Heart left ventricle (tissue), 13 donors: ENCODE data around the gene RTCB.

Source experiments
- POLR2A ChIP-seq, 2 donors: fragments of 450-650 bp; IDR thresholded peaks; one replicate each; pipeline ENCODE4 v1.6.1; 2017; ENCODE audit warnings: antibody characterized with exemption in 2 of 2, mild to moderate bottlenecking in 2 of 2, moderate library complexity in 2 of 2
- TF ChIP-seq, protein P1 (sequence below), 12 donors: fragments of 200-600 bp; sonication (generic) in 4 of 12; IDR thresholded peaks; one replicate each; pipeline versions ENCODE4 v1.5.0 to v1.8.0; 2018 to 2022; ENCODE audit warnings: antibody characterized with exemption in 12 of 12, mild to moderate bottlenecking in 5 of 12
- donor health status: ischemic (EF 13 %, LVEDD 7.1; RV severe dilation, severe dysfunction).
- donor health status: DM: no; HTN: yes; CAD: no.
- donor health status: DM: no; HTN: no; CAD: no.
- donor health status: ischemic (EF 25% LVEDD 6.9; RV normal size, moderate dysfunction).
- donor health status: ischemic (EF 25% LVEDD 5.7; RV mildly dilated, moderate dysfunction).
- donor health status: ischemic (EF 35%, LVEDD 5.7; RV mildly dilated, moderate dysfunction).
- donor health status: nonischemic (EF 11% LVEDD 7.7; RV severe dilation, severe dysfunction).
- donor health status: DM: yes; HTN: yes; CAD: no.
- donor health status: PGD.
- donor health status: ischemic (EF 29% LVEDD 5.4; RV normal size, mild dysfunction).
- donor health status: nonischemic (EF 23%, LVEDD 6.1; RV moderate dilation, normal function).

DNA sequence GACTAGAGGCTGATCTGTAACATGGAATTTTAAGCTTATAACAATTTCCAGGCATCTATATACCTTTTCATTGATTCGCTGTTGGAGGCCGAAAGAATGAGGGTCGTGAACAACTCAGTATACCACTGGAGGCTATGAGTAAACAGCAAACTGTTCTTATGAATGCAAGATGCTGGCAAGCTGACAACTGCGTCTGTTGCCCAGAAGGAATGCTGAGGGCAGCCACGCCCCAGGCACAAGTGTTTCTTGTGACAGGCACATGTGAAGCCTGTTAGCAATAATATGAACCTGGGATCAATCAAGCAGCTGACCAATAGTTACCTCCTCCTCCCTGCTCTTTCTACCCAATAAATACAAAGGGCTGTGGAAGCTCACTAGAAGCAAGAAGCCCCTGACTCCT, 15.3 kb downstream of the RTCB start:
- TF ChIP-seq, protein P1, sequence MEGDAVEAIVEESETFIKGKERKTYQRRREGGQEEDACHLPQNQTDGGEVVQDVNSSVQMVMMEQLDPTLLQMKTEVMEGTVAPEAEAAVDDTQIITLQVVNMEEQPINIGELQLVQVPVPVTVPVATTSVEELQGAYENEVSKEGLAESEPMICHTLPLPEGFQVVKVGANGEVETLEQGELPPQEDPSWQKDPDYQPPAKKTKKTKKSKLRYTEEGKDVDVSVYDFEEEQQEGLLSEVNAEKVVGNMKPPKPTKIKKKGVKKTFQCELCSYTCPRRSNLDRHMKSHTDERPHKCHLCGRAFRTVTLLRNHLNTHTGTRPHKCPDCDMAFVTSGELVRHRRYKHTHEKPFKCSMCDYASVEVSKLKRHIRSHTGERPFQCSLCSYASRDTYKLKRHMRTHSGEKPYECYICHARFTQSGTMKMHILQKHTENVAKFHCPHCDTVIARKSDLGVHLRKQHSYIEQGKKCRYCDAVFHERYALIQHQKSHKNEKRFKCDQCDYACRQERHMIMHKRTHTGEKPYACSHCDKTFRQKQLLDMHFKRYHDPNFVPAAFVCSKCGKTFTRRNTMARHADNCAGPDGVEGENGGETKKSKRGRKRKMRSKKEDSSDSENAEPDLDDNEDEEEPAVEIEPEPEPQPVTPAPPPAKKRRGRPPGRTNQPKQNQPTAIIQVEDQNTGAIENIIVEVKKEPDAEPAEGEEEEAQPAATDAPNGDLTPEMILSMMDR (IDR thresholded peaks at IDR 0.05): no peak
- TF ChIP-seq POLR2A (IDR thresholded peaks at IDR 0.05): no peak
